ENCODE data around the gene TANC1. TPM values are rescaled to one million over a fixed set of nuclear protein-coding genes. Genes with fewer than 3 reads are reported as not detected.
"Not testable (repeated sequence)": the region's sequence is repeated elsewhere in the genome, so short reads cannot be mapped to it uniquely, and the experiment has no call there.

TANC1 gene
- total RNA-seq, 1 donor from 2014 or later: 8.9 TPM

- no peak for DNase-seq
Measured at GRCh38 chr2:159123786-159124185, 155.3 kb downstream of the TANC1 start.

- DNase-seq: no peak
Measured at GRCh38 chr2:159124441-159124911, 156.0 kb downstream of the TANC1 start.

GRCh38 chr2:159124931-159125467, 156.6 kb downstream of the TANC1 start:
- no peak for DNase-seq

- no peak for DNase-seq
Measured at GRCh38 chr2:159125858-159126257, 157.4 kb downstream of the TANC1 start.

GRCh38 chr2:159126432-159127022, 158.1 kb downstream of the TANC1 start:
- no peak for DNase-seq

GRCh38 chr2:159128191-159128590, 159.8 kb downstream of the TANC1 start:
- DNase-seq: no peak

GRCh38 chr2:159129269-159129668, 160.8 kb downstream of the TANC1 start:
- DNase-seq: no peak

GRCh38 chr2:159129824-159130223, 161.4 kb downstream of the TANC1 start:
- no peak for DNase-seq

- no peak for DNase-seq
Measured at GRCh38 chr2:159130302-159130701, 161.9 kb downstream of the TANC1 start.

- DNase-seq: no peak
Measured at GRCh38 chr2:159131267-159131913, 162.9 kb downstream of the TANC1 start.

- no peak for DNase-seq
Measured at GRCh38 chr2:159131914-159132281, 163.5 kb downstream of the TANC1 start.

- DNase-seq: no peak
Measured at GRCh38 chr2:159133797-159134196, 165.4 kb downstream of the TANC1 start.

GRCh38 chr2:159134979-159135378, 166.5 kb downstream of the TANC1 start:
- no peak for DNase-seq

- no peak for DNase-seq
Measured at GRCh38 chr2:159136391-159136790, 168.0 kb downstream of the TANC1 start.

- DNase-seq: no peak
Measured at GRCh38 chr2:159137511-159138241, 169.2 kb downstream of the TANC1 start.

- no peak for DNase-seq
Measured at GRCh38 chr2:159138642-159139182, 170.3 kb downstream of the TANC1 start.

GRCh38 chr2:159139216-159139933, 170.9 kb downstream of the TANC1 start:
- DNase-seq: no peak

GRCh38 chr2:159140070-159140769, 171.8 kb downstream of the TANC1 start:
- DNase-seq: no peak

- DNase-seq: not testable (repeated sequence)
Measured at GRCh38 chr2:159140821-159141220, 172.4 kb downstream of the TANC1 start.

GRCh38 chr2:159144776-159145614, 176.6 kb downstream of the TANC1 start:
- no peak for DNase-seq

Measured in occipital lobe (tissue), 2 donors.